BLaER1 (cell line): ENCODE results near the gene OR51S1.
A peak's percentile ranks its signal among the peaks of the same experiment; 100 is the strongest.

Experiments
- H3K27ac ChIP-seq: shearing (Covaris generic); formaldehyde crosslinking; 2 replicates; pipeline ENCODE4 v1.8.1; 2022
- H3K27me3 ChIP-seq: shearing (Covaris generic); formaldehyde crosslinking; 2 replicates; pipeline ENCODE4 v1.8.1; 2022
- H3K36me3 ChIP-seq: shearing (Covaris generic); formaldehyde crosslinking; 2 replicates; pipeline ENCODE4 v1.8.1; 2022
- H3K4me1 ChIP-seq: shearing (Covaris generic); formaldehyde crosslinking; 2 replicates; pipeline ENCODE4 v1.8.1; 2022
- H3K4me2 ChIP-seq: shearing (Covaris generic); formaldehyde crosslinking; 2 replicates; pipeline ENCODE4 v1.8.1; 2022
- H3K4me3 ChIP-seq: shearing (Covaris generic); formaldehyde crosslinking; 2 replicates; pipeline ENCODE4 v1.8.1; 2022
- H3K9ac ChIP-seq: shearing (Covaris generic); formaldehyde crosslinking; 2 replicates; pipeline ENCODE4 v1.8.1; 2022
- H3K9me3 ChIP-seq: shearing (Covaris generic); formaldehyde crosslinking; 2 replicates; pipeline ENCODE4 v1.8.1; 2022
- H4K20me1 ChIP-seq: shearing (Covaris generic); formaldehyde crosslinking; 2 replicates; pipeline ENCODE4 v1.8.1; 2022
- Cebpa-rat ChIP-seq: shearing (Covaris generic); IDR thresholded peaks from 2 replicates; pipeline ENCODE4 v1.8.1; 2022

OR51S1 gene, protein sequence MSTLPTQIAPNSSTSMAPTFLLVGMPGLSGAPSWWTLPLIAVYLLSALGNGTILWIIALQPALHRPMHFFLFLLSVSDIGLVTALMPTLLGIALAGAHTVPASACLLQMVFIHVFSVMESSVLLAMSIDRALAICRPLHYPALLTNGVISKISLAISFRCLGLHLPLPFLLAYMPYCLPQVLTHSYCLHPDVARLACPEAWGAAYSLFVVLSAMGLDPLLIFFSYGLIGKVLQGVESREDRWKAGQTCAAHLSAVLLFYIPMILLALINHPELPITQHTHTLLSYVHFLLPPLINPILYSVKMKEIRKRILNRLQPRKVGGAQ

DNA sequence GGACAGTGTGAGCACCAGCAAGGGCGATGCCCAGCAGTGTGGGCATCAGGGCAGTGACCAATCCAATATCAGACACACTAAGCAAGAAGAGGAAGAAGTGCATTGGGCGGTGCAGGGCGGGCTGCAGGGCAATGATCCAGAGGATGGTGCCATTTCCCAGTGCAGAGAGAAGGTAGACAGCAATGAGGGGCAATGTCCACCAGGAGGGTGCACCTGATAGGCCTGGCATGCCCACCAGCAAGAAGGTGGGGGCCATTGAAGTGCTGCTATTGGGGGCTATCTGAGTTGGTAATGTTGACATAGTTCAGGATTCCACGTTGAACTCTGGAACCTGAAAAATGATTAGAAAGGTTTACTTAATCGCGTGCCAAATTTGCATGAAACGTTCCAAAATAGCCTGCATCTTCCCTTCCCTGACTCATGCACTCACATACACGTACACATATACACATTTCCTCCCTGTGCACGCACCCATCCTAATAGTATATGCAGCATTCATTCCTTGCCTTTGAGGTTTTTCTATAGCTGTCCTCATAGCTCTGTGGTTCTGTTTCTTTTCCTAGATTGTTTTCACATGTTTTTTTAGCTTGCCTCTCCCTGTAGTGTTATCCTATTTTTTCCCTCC lies at the start of gene OR51S1:
Gene OR51S1, minus strand, starts transcription at position 301 of the 625 bp plus-strand sequence. Its CDS starts 0 bp downstream, at position 301.
- Histone ChIP-seq H3K9ac (no peak within 1 kb of the TSS), H3K36me3 (no peaks in the 10 kb centered on the region), H4K20me1 (no peaks in the 10 kb centered on the region), H3K4me3 (no peak within 1 kb of the TSS), H3K27me3 (no peaks in the 10 kb centered on the region), H3K9me3 (no peaks in the 10 kb centered on the region), H3K27ac (no peak within 1 kb of the TSS), H3K4me2 (no peak within 1 kb of the TSS), H3K4me1 (no peaks in the 10 kb centered on the region)
- TF ChIP-seq Cebpa-rat = no peak

DNA sequence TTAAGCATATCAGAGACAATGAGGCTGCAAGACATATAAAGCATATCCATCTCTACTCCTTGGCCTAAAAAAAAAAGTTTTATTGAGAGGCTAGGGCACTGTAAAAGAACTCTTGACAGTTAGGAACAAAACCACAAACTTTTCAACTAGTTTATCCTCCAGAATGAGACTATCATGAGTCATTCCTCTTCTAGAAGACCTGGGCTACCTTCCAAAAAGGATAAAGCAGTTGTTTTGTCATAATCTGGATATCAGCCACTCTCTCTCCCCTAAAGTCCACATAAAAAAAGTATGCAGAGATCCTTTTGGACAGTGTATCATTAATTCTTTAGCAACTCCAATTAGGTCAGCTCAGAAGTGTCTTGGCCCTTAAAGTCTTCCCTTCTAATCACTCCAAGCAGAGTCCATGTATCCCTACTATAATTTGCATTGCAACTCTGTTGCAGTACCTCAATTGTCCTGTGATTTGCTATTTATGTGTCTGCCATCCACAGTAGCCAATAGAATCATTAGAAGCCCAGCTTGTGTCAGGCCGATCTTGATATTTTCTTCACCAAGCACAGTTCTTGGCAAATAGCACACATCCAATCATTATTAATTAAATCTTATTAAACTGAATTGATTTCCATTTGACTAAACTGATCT lies 43.1 kb upstream of the OR51S1 start:
- Histone ChIP-seq H3K27ac (no peak overlapping the region), H3K36me3 (no peaks in the 10 kb centered on the region), H4K20me1 (no peaks in the 10 kb centered on the region), H3K4me1 (peaks cover 27% of the 10 kb centered on the region), H3K4me2 (peak overlapping the region; percentile 17; the same call in 1 of the 2 replicates), H3K27me3 (no peaks in the 10 kb centered on the region), H3K9me3 (no peaks in the 10 kb centered on the region), H3K4me3 (no peak overlapping the region), H3K9ac (no peak overlapping the region)
- TF ChIP-seq Cebpa-rat = no peak

DNA sequence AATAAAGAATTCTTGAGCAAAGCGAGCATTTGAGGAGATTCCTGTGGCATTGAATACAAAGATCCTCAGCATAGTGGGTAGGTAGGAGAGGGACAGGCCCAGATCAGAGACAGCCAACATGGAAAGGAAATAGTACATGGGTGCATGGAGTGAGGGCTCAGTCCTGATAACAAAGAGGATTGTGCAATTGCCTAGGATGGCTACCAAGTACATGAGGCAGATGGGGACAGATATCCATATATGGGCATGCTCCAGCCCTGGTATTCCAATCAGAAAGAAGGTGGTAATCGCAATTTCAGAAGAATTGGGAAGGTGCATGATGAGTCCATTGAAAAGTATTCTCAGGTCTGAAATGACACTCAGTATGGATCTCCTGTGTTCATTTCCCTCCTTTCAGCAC lies 41.3 kb upstream of the OR51S1 start:
- no peak for TF ChIP-seq Cebpa-rat
- Histone ChIP-seq H4K20me1 (no peaks in the 10 kb centered on the region), H3K27ac (no peak overlapping the region), H3K27me3 (no peaks in the 10 kb centered on the region), H3K9ac (no peak overlapping the region), H3K36me3 (no peaks in the 10 kb centered on the region), H3K4me3 (no peak overlapping the region), H3K4me1 (peaks cover 9% of the 10 kb centered on the region), H3K9me3 (no peaks in the 10 kb centered on the region), H3K4me2 (no peak overlapping the region)

DNA sequence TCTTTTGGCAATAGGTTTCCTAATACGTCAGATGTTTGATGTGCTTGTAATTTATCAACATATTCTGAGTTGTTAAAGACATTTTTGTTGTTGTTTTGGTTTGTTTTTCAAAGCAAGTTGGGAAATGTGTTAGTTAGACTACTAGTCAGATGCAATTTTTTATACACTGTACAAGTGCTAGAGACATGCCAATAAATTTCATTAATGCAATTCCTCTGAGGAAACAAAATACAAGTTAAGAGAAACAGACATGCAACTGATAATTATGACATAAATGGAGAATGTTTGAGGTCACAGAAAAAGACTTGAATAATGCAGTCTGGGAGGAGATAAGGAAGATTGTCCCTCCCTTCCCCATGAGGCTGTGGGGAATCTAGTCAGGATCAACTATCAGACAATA lies 38.6 kb upstream of the OR51S1 start:
- H3K9me3 ChIP-seq = no peaks in the 10 kb centered on the region
- no peak for TF ChIP-seq Cebpa-rat
- H4K20me1 ChIP-seq = no peaks in the 10 kb centered on the region
- no peak overlapping the region for H3K4me2 ChIP-seq
- H3K4me1 ChIP-seq = peaks cover 6% of the 10 kb centered on the region
- H3K4me3 ChIP-seq = no peak overlapping the region
- no peak overlapping the region for H3K27ac ChIP-seq
- H3K36me3 ChIP-seq = no peaks in the 10 kb centered on the region
- no peaks in the 10 kb centered on the region for H3K27me3 ChIP-seq
- no peak overlapping the region for H3K9ac ChIP-seq

DNA sequence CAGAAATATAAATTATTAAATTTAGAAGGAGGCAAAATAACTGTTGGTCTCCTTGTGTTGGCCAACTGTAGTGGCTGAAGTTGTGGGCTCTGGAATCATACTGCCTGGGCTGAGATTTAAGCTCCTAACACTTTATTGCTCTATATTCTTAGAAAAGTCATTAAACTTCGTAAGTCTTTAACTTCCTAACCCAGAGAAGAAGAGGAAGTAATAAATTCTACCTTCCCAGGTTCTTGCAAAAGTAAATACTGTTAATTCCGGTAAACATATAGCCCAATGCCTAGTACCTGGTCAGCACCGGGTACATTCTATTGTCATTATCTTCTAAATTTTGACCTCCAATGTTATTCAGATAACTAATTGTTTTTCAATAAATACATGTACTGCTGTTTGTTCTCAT lies 37.2 kb upstream of the OR51S1 start:
- TF ChIP-seq Cebpa-rat = no peak
- H3K4me2 ChIP-seq = no peak overlapping the region
- no peak overlapping the region for H3K4me3 ChIP-seq
- H4K20me1 ChIP-seq = no peaks in the 10 kb centered on the region
- H3K9ac ChIP-seq = no peak overlapping the region
- H3K4me1 ChIP-seq = no peaks in the 10 kb centered on the region
- H3K36me3 ChIP-seq = no peaks in the 10 kb centered on the region
- no peaks in the 10 kb centered on the region for H3K27me3 ChIP-seq
- no peaks in the 10 kb centered on the region for H3K9me3 ChIP-seq
- H3K27ac ChIP-seq = no peak overlapping the region

DNA sequence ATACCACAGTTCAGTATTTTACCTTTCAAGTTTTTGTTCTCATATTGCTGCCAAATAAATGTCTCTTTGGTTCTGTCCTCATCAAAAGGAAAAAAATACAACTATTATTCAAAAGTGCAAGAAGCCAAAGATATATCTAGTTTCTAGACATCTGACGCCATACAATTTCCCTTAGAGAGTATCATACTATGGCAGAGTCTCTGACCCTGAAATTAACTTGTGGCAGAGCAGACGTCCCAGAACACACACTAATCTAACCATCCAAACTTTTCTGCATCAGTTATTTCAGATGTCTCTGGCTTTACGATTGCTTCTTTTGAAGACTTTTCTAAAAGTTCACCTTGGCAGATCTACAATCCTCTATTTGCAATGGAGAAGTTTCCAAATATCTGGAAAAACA lies 35.4 kb upstream of the OR51S1 start:
- H3K27ac ChIP-seq = no peak overlapping the region

DNA sequence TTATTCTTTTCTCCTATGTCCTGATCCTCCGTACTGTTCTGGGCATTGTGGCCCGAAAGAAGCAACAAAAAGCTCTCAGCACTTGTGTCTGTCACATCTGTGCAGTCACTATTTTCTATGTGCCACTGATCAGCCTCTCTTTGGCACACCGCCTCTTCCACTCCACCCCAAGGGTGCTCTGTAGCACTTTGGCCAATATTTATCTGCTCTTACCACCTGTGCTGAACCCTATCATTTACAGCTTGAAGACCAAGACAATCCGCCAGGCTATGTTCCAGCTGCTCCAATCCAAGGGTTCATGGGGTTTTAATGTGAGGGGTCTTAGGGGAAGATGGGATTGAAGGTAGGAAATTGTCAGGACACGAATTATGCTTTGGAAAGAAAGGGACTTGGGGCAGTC lies 33.5 kb upstream of the OR51S1 start:
- Histone ChIP-seq H3K27ac (no peak overlapping the region), H3K4me1 (no peaks in the 10 kb centered on the region), H3K9ac (no peak overlapping the region), H3K27me3 (no peaks in the 10 kb centered on the region), H4K20me1 (no peaks in the 10 kb centered on the region), H3K4me2 (no peak overlapping the region), H3K36me3 (no peaks in the 10 kb centered on the region), H3K4me3 (no peak overlapping the region), H3K9me3 (no peaks in the 10 kb centered on the region)
- no peak for TF ChIP-seq Cebpa-rat

More for the DNA sequence above, 35.4 kb upstream of the OR51S1 start:
- no peak overlapping the region for H3K4me2 ChIP-seq
- H4K20me1 ChIP-seq = no peaks in the 10 kb centered on the region
- H3K9ac ChIP-seq = no peak overlapping the region
- no peak overlapping the region for H3K4me3 ChIP-seq
- no peaks in the 10 kb centered on the region for H3K9me3 ChIP-seq
- no peaks in the 10 kb centered on the region for H3K27me3 ChIP-seq
- no peaks in the 10 kb centered on the region for H3K4me1 ChIP-seq
- TF ChIP-seq Cebpa-rat = no peak
- H3K36me3 ChIP-seq = no peaks in the 10 kb centered on the region

DNA sequence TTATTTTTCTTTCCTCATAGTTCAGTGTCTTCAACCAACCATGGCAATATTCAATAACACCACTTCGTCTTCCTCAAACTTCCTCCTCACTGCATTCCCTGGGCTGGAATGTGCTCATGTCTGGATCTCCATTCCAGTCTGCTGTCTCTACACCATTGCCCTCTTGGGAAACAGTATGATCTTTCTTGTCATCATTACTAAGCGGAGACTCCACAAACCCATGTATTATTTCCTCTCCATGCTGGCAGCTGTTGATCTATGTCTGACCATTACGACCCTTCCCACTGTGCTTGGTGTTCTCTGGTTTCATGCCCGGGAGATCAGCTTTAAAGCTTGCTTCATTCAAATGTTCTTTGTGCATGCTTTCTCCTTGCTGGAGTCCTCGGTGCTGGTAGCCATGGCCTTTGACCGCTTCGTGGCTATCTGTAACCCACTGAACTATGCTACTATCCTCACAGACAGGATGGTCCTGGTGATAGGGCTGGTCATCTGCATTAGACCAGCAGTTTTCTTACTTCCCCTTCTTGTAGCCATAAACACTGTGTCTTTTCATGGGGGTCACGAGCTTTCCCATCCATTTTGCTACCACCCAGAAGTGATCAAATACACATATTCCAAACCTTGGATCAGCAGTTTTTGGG lies 33.0 kb upstream of the OR51S1 start, which contains the start of gene OR51T1:
Gene OR51T1, plus strand, starts transcription at position 41 of the 641 bp plus-strand sequence. Its CDS starts 0 bp downstream, at position 41.
- Histone ChIP-seq H3K9ac (no peak within 1 kb of the TSS), H3K27ac (no peak within 1 kb of the TSS), H3K4me2 (no peak within 1 kb of the TSS), H4K20me1 (no peaks in the 10 kb centered on the region), H3K36me3 (no peaks in the 10 kb centered on the region), H3K27me3 (no peaks in the 10 kb centered on the region), H3K4me1 (no peaks in the 10 kb centered on the region), H3K4me3 (no peak within 1 kb of the TSS), H3K9me3 (no peaks in the 10 kb centered on the region)
- no peak for TF ChIP-seq Cebpa-rat

DNA sequence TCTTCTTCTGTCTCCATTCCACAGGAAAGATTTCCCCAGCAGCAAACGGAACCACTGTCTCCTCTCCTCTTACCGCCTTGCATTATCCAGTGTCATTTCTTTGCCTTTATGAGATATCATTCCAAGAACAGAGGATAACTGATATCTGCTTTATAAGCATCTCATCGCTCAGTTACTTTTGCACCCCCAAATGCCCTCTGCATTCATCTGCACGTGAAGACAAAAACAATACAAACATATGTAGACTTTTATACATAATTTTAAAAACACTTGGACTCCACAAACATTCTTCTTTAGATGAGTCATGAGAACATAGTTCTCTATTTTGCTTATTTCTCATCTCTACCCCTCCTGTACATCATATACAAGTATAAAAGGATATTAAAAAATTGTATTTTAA lies 32.2 kb upstream of the OR51S1 start:
- no peaks in the 10 kb centered on the region for H3K27me3 ChIP-seq
- no peak overlapping the region for H3K4me2 ChIP-seq
- no peaks in the 10 kb centered on the region for H3K9me3 ChIP-seq
- no peak overlapping the region for H3K9ac ChIP-seq
- H3K4me1 ChIP-seq = peaks cover 5% of the 10 kb centered on the region; the same call in 1 of the 2 replicates
- H3K4me3 ChIP-seq = no peak overlapping the region
- H3K36me3 ChIP-seq = no peaks in the 10 kb centered on the region
- H3K27ac ChIP-seq = no peak overlapping the region
- H4K20me1 ChIP-seq = no peaks in the 10 kb centered on the region
- no peak for TF ChIP-seq Cebpa-rat
